Endothelial cell (in vitro differentiated cells): ENCODE data around the gene TRPM2. TPM values are rescaled to one million over a fixed set of nuclear protein-coding genes. Genes with fewer than 3 reads are reported as not detected.

Source experiments
- DNase-seq: peaks from one replicate; pipeline ENCODE4 v3.0.0; 2021; ENCODE audit warnings: low spot score
- H3K27ac Mint-ChIP-seq: one replicate; pipeline ENCODE4 v1.8.0; 2021; ENCODE audit warnings: mixed read lengths, inconsistent platforms; ENCODE audit not compliant: unreplicated experiment
- H3K27me3 Mint-ChIP-seq: one replicate; pipeline ENCODE4 v1.8.0; 2021; ENCODE audit warnings: mild to moderate bottlenecking, moderate library complexity, mixed read lengths, inconsistent platforms; ENCODE audit not compliant: unreplicated experiment
- H3K36me3 Mint-ChIP-seq: one replicate; pipeline ENCODE4 v1.8.0; 2021; ENCODE audit warnings: mild to moderate bottlenecking, low read depth, mixed read lengths, inconsistent platforms; ENCODE audit not compliant: unreplicated experiment
- H3K4me1 Mint-ChIP-seq: one replicate; pipeline ENCODE4 v1.8.0; 2021; ENCODE audit warnings: mild to moderate bottlenecking, mixed read lengths, inconsistent platforms; ENCODE audit not compliant: unreplicated experiment
- H3K4me3 Mint-ChIP-seq: one replicate; pipeline ENCODE4 v1.8.0; 2021; ENCODE audit warnings: mild to moderate bottlenecking, mixed read lengths, inconsistent platforms; ENCODE audit not compliant: unreplicated experiment
- H3K9me3 Mint-ChIP-seq: one replicate; pipeline ENCODE4 v1.8.0; 2021; ENCODE audit warnings: mixed read lengths, inconsistent platforms; ENCODE audit not compliant: unreplicated experiment
- total RNA-seq: library from RNA; stranded (reverse); fragmentation: NEBNext Ultra II Directional; extraction: Animal tissue kit (Norgen Biotek cat#: 25700); gene quantifications from one replicate; pipeline ENCODE4 v1.2.1, GENCODE V29; 2021; ENCODE audit not compliant: unreplicated experiment
- TF ChIP-seq, protein P1 (sequence below): fragments of 200-600 bp; sonication (generic); IDR thresholded peaks from one replicate; pipeline ENCODE4 v1.5.0; 2021; ENCODE audit warnings: antibody characterized with exemption; ENCODE audit not compliant: unreplicated experiment

Gene TRPM2
- total RNA-seq, 1 donor from 2014 or later, result 0.15 TPM

DNA sequence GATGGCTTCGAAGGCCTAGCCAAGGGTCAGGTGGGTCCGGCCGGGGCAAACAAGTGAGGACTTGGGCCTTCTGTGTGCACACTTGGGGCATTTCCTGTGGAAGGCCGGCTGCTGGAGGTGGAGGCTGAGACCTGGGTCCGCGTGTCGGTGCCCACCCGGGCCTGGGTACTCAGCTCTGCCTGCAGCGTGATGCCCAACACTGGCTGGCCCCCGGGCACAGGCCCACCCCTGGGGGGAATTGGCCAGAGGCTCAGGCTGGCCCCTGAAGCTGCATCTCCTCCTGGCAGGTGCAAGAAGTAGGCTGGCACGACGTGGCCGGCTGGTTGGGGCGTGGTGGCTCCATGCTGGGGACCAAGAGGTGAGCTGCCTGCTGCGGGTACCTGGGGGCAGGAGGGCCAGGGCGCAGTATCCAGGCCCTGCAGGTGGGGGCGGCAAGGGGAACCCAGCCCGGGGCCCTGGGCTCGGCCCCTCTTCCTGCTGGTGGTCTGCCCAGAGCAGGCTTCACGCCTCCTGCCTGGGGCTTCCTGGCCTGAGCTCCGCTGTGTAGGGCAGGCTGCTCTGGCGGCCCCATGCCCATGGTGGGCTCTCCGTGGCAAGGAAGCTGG, 31.5 kb upstream of the TRPM2 start:
- Mint-ChIP-seq H3K36me3 (no peaks in the 10 kb centered on the region), H3K4me1 (no peaks in the 10 kb centered on the region), H3K9me3 (no peaks in the 10 kb centered on the region), H3K27ac (no peak overlapping the region), H3K4me3 (no peak overlapping the region), H3K27me3 (peaks cover 2% of the 10 kb centered on the region)
- TF ChIP-seq, protein P1, sequence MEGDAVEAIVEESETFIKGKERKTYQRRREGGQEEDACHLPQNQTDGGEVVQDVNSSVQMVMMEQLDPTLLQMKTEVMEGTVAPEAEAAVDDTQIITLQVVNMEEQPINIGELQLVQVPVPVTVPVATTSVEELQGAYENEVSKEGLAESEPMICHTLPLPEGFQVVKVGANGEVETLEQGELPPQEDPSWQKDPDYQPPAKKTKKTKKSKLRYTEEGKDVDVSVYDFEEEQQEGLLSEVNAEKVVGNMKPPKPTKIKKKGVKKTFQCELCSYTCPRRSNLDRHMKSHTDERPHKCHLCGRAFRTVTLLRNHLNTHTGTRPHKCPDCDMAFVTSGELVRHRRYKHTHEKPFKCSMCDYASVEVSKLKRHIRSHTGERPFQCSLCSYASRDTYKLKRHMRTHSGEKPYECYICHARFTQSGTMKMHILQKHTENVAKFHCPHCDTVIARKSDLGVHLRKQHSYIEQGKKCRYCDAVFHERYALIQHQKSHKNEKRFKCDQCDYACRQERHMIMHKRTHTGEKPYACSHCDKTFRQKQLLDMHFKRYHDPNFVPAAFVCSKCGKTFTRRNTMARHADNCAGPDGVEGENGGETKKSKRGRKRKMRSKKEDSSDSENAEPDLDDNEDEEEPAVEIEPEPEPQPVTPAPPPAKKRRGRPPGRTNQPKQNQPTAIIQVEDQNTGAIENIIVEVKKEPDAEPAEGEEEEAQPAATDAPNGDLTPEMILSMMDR, result no peak
- DNase-seq, result no peak

DNA sequence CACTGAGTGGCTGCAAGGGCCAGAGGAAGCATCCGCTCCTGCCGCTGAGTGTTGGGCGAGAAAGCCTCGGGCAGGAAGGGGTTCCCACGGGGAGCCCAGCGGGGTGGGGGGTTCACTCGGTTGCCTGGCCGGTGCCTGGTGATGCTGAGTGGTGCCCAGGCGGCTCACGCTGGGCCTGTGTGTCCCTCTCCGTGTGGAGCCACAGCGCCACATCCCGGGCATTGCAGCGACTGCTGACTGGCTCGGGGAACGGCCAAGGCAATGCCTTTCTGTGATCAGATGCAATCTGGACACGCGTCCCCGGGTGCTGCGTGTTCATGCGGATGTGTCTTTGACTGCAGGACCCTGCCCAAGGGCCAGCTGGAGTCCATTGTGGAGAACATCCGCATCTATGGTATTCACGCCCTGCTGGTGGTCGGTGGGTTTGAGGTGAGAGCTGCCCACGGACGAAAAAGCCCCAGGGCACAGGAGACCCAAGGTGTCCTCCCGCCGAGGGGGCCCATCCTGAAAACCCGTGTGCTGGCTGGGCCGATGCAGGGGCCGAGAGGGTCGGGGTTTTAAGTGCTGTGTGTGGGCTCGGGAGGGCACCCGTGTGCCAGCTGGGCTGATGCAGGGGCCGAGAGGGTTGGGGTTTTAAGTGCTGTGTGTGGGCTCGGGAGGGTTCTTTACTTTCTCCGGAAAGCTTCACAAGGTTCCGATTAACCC, 30.6 kb upstream of the TRPM2 start:
- H3K9me3 Mint-ChIP-seq, result no peaks in the 10 kb centered on the region
- no peaks in the 10 kb centered on the region for H3K4me1 Mint-ChIP-seq
- no peak overlapping the region for H3K4me3 Mint-ChIP-seq
- TF ChIP-seq, protein P1, result no peak
- H3K27ac Mint-ChIP-seq, result no peak overlapping the region
- no peaks in the 10 kb centered on the region for H3K36me3 Mint-ChIP-seq
- no peak for DNase-seq
- peaks cover 2% of the 10 kb centered on the region for H3K27me3 Mint-ChIP-seq

DNA sequence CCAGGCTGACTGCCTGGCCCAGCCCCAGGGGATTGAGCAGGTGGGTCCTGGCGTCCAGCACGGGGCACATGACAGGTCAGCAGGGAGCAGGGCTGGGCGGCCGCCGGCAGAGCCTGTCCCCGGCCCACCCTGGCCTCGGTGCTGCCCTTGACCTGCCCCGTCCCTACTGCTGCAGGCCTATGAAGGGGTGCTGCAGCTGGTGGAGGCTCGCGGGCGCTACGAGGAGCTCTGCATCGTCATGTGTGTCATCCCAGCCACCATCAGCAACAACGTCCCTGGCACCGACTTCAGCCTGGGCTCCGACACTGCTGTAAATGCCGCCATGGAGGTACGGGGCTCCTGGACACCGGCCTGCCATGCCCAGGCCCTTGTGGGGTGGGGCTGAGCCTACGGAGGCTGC, 29.8 kb upstream of the TRPM2 start:
- Mint-ChIP-seq H3K27me3 (peaks cover 5% of the 10 kb centered on the region), H3K36me3 (peaks cover 3% of the 10 kb centered on the region), H3K4me1 (no peaks in the 10 kb centered on the region), H3K27ac (no peak overlapping the region), H3K4me3 (no peak overlapping the region), H3K9me3 (no peaks in the 10 kb centered on the region)
- TF ChIP-seq, protein P1, result no peak
- no peak for DNase-seq

DNA sequence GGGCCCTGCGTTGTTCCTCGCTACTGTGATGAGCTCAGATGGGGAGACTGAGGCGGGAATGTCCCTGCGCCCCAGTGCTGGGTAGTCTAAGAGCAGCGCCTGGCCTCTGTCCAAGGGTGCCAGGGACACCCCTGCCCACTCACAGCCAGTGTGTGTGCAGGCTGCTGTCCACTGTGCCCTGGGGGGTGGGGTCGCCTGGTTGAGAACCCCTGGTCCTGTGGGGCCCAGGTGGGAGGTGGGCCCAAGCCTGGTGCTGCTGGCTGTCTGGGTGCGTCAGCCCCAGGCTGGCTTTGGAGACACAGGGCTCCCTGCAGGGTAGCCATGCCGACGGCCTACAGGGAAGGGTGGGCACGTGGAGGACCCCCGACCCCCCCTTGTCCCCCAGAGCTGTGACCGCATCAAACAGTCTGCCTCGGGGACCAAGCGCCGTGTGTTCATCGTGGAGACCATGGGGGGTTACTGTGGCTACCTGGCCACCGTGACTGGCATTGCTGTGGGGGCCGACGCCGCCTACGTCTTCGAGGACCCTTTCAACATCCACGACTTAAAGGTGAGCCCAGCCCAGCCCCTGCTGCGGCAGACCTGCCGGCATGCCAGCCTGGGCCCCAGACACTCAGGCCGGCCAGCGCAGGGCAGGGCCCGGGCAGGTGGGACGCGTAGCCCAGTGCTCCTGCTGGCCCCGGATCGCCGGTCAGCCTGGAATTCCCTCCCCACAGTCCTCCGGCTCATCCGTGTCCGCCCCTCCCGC, 29.1 kb upstream of the TRPM2 start:
- Mint-ChIP-seq H3K9me3 (no peaks in the 10 kb centered on the region), H3K4me3 (no peak overlapping the region), H3K36me3 (peaks cover 3% of the 10 kb centered on the region), H3K27me3 (peaks cover 6% of the 10 kb centered on the region), H3K27ac (no peak overlapping the region), H3K4me1 (no peaks in the 10 kb centered on the region)
- no peak for DNase-seq
- TF ChIP-seq, protein P1, result no peak

DNA sequence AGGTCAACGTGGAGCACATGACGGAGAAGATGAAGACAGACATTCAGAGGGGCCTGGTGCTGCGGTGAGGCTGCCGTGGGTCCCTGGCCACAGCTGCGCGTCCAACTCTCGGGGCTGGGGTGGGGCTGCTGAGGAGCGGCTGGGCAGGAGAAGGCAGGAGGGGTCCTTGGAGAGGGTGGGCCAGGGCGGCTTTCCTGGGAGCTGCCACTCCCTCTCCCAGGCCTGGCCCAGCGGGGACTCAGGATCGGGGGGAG, 28.6 kb upstream of the TRPM2 start:
- Mint-ChIP-seq H3K27ac (no peak overlapping the region), H3K4me1 (no peaks in the 10 kb centered on the region), H3K36me3 (peaks cover 3% of the 10 kb centered on the region), H3K27me3 (peaks cover 11% of the 10 kb centered on the region), H3K9me3 (no peaks in the 10 kb centered on the region), H3K4me3 (no peak overlapping the region)
- no peak for DNase-seq
- TF ChIP-seq, protein P1, result no peak
